Measurements from ENCODE around the gene PRKCI. TPM values are rescaled to one million over a fixed set of nuclear protein-coding genes. Genes with fewer than 3 reads are reported as not detected.

Gene PRKCI
- total RNA-seq, 4 donors from 2014 or later, result 10.5 to 20.9 (median 14.0) TPM

- in situ Hi-C loops (cut with MboI; ENCODE audit: low sequenced_read_pairs in 4 of 4), result no loop called here
Observed at GRCh38 chr3:170222647-170223541, 670 bp downstream of the PRKCI start.

GRCh38 chr3:170225166-170225565 lies 2.9 kb downstream of the PRKCI start:
- Histone ChIP-seq H3K9me3 (no peaks in the 10 kb centered on the region), H3K27ac (no peak overlapping the region), H3K4me3 (no peak overlapping the region), H3K27me3 (no peaks in the 10 kb centered on the region), H3K4me1 (peaks cover 6 to 16% of the 10 kb centered on the region in 2 donors), H3K36me3 (no peaks in the 10 kb centered on the region)
- intact Hi-C loops (cut with DNase I; ENCODE audit: low total_unique reads) (no loop called here), in situ Hi-C loops (cut with MboI; ENCODE audit: low sequenced_read_pairs in 4 of 4) (no loop called here)
- ATAC-seq (no peak), DNase-seq (no peak)
- TF ChIP-seq POLR2A (IDR thresholded peaks at IDR 0.05) (no peak), CTCF (IDR thresholded peaks at IDR 0.05 in 4 of 5, conservative IDR thresholded peaks at IDR 0.05 in 1 of 5) (no peak)

More at GRCh38 chr3:170222647-170223541, 670 bp downstream of the PRKCI start:
- peak; percentile 5 to 22 for DNase-seq
- H3K27ac ChIP-seq, result peak overlapping the region; percentile 75 to 86 (median 84)
- peaks cover 6 to 12% of the 10 kb centered on the region in 2 donors for H3K4me1 ChIP-seq
- ATAC-seq, result peak; percentile 34 to 49
- no peaks in the 10 kb centered on the region for H3K27me3 ChIP-seq
- H3K4me3 ChIP-seq, result peak overlapping the region; percentile 78 to 98 (median 86)
- H3K9me3 ChIP-seq, result no peaks in the 10 kb centered on the region
- TF ChIP-seq CTCF (IDR thresholded peaks at IDR 0.05 in 4 of 5, conservative IDR thresholded peaks at IDR 0.05 in 1 of 5) (peak in 2 of 5 experiments; percentile 9 to 21), POLR2A (IDR thresholded peaks at IDR 0.05) (no peak)
- intact Hi-C loops (cut with DNase I; ENCODE audit: low total_unique reads), result loop anchor here (1.0 to 2.0 kb wide), 3 partner anchors 42 to 450 kb away; partner anchors contain the start of genes MYNN, PHC3 and SKIL
- no peaks in the 10 kb centered on the region for H3K36me3 ChIP-seq

GRCh38 chr3:170226426-170226960 lies 4.3 kb downstream of the PRKCI start:
- no peak for TF ChIP-seq CTCF (IDR thresholded peaks at IDR 0.05 in 4 of 5, conservative IDR thresholded peaks at IDR 0.05 in 1 of 5)
- no peak for TF ChIP-seq POLR2A (IDR thresholded peaks at IDR 0.05)
- Histone ChIP-seq H3K36me3 (no peaks in the 10 kb centered on the region), H3K27me3 (no peaks in the 10 kb centered on the region), H3K4me3 (no peak overlapping the region), H3K4me1 (peaks cover 6 to 16% of the 10 kb centered on the region in 2 donors), H3K9me3 (no peaks in the 10 kb centered on the region), H3K27ac (no peak overlapping the region)
- ATAC-seq, result no peak
- in situ Hi-C loops (cut with MboI; ENCODE audit: low sequenced_read_pairs in 4 of 4), result no loop called here
- intact Hi-C loops (cut with DNase I; ENCODE audit: low total_unique reads), result no loop called here
- DNase-seq, result no peak

GRCh38 chr3:170228093-170228766 lies 6.0 kb downstream of the PRKCI start:
- no peak for DNase-seq
- Histone ChIP-seq H3K9me3 (no peaks in the 10 kb centered on the region), H3K4me1 (peaks cover 5 to 11% of the 10 kb centered on the region in 2 donors), H3K4me3 (no peak overlapping the region), H3K27me3 (no peaks in the 10 kb centered on the region), H3K27ac (no peak overlapping the region), H3K36me3 (no peaks in the 10 kb centered on the region)
- in situ Hi-C loops (cut with MboI; ENCODE audit: low sequenced_read_pairs in 4 of 4), result no loop called here
- TF ChIP-seq POLR2A (IDR thresholded peaks at IDR 0.05), result no peak
- TF ChIP-seq CTCF (IDR thresholded peaks at IDR 0.05 in 4 of 5, conservative IDR thresholded peaks at IDR 0.05 in 1 of 5), result no peak
- intact Hi-C loops (cut with DNase I; ENCODE audit: low total_unique reads), result no loop called here
- ATAC-seq, result peak in 1 of 2 donors; percentile 53
